Spleen (tissue), 11 donors: ENCODE results near the gene CHPF. TPM values are rescaled to one million over a fixed set of nuclear protein-coding genes. Genes with fewer than 3 reads are reported as not detected.

Experiments
- DNase-seq: peaks from one replicate; pipeline ENCODE4 v3.0.0-alpha.2; 2020
- H3K27ac ChIP-seq, 8 donors: fragments of 200-600 bp; sonication (generic) in 7 of 8; 1 replicate in 4 of 8; 2 replicates in 4 of 8; pipeline versions ENCODE4 v1.5.0 to v1.8.0; 2016 to 2021; ENCODE audit warnings: inconsistent platforms in 4 of 8, mild to moderate bottlenecking in 4 of 8, moderate library complexity in 1 of 8
- H3K27me3 ChIP-seq, 7 donors: fragments of 200-600 bp; sonication (generic) in 6 of 7; replicated peaks in 1 of 7; 1 replicate in 4 of 7; 2 replicates in 3 of 7; pipeline versions ENCODE4 v1.5.0 to v1.8.0; 2016 to 2021; ENCODE audit warnings: inconsistent platforms in 3 of 7, mild to moderate bottlenecking in 1 of 7
- H3K36me3 ChIP-seq, 6 donors: fragments of 200-600 bp; sonication (generic) in 5 of 6; 1 replicate in 4 of 6; 2 replicates in 2 of 6; pipeline versions ENCODE4 v1.5.0 to v1.8.0; 2016 to 2021; ENCODE audit warnings: inconsistent platforms in 2 of 6
- H3K4me1 ChIP-seq, 6 donors: fragments of 200-600 bp; sonication (generic) in 5 of 6; 1 replicate in 3 of 6; 2 replicates in 3 of 6; pipeline versions ENCODE4 v1.5.0 to v1.8.0; 2016 to 2021; ENCODE audit warnings: inconsistent platforms in 3 of 6
- H3K4me3 ChIP-seq, 8 donors: fragments of 200-600 bp; sonication (generic) in 7 of 8; 1 replicate in 4 of 8; 2 replicates in 4 of 8; pipeline versions ENCODE4 v1.5.0 to v1.8.0; 2016 to 2021; ENCODE audit warnings: inconsistent platforms in 4 of 8, mild to moderate bottlenecking in 4 of 8, moderate library complexity in 2 of 8
- H3K9me3 ChIP-seq, 8 donors: fragments of 200-600 bp; sonication (generic) in 7 of 8; 1 replicate in 4 of 8; 2 replicates in 4 of 8; pipeline versions ENCODE4 v1.5.0 to v1.8.0; 2016 to 2021; ENCODE audit warnings: inconsistent platforms in 4 of 8
- CTCF ChIP-seq, 11 experiments: fragments of 200-600 bp in 7 of 11; fragments of 450-650 bp in 4 of 11; sonication (generic) in 4 of 11; IDR thresholded peaks in 8 of 11; conservative IDR thresholded peaks in 3 of 11; 1 replicate in 7 of 11; 2 replicates in 4 of 11; pipeline versions ENCODE4 v1.4.0 to v1.8.0; 2016 to 2021; ENCODE audit warnings: antibody characterized with exemption in 11 of 11, inconsistent platforms in 4 of 11, mild to moderate bottlenecking in 1 of 11
- POLR2A ChIP-seq, 3 donors: fragments of 450-650 bp; IDR thresholded peaks; one replicate each; pipeline ENCODE4 v1.5.1; 2017; ENCODE audit warnings: antibody characterized with exemption in 3 of 3, mild to moderate bottlenecking in 1 of 3
- POLR2AphosphoS5 ChIP-seq, 3 donors: sonication (generic); formaldehyde crosslinking; IDR thresholded peaks; one replicate each; pipeline ENCODE4 v1.5.1; 2017; ENCODE audit warnings: antibody characterized with exemption in 3 of 3
- WGBS, 5 donors: extraction: QIAGEN DNeasy Blood & Tissue Kit in 3 of 5; methylation state at CpG; one replicate each; pipeline versions ENCODE4 v1.1.5 to v1.1.7; 2013 to 2018; 5-methylcytosine and 5-hydroxymethylcytosine counted together
- intact Hi-C: fragments of 100-400 bp; cut with DNase I; formaldehyde crosslinking; loops from one replicate; pipeline ENCODE4 v1.15.0; 2023; ENCODE audit warnings: low total_unique reads
- polyA plus RNA-seq, 3 donors: library from polyadenylated mRNA; stranded (reverse); fragments of 200-250 nt; gene quantifications; one replicate each; pipeline ENCODE4 v1.2.1, GENCODE V29; 2013
- total RNA-seq, 7 donors: library from RNA; depleted of rRNA in 3 of 7; stranded (reverse); fragments of >200 nt in 3 of 7; fragmentation: NEBNext Ultra II Directional in 4 of 7; extraction: Animal tissue kit (Norgen Biotek cat#: 25700) in 4 of 7; gene quantifications; one replicate each; pipeline versions ENCODE4 v1.1.0 to v1.2.1, GENCODE V29; 2016 to 2021
- donor health status: healthy with polysubstance abuse.
- donor health status: DM: no; HTN: no; CAD: no; lungs with moderate emphysema.
- donor health status: DM: no; HTN: no; CAD: no.
- donor health status: Bipolar disorder and iron deficiency.
- donor health status: healthy.
- donor health status: DM: no; HTN: no; CAD: no.
- donor health status: DM: yes; HTN: yes; CAD: no.

Gene CHPF
- total and polyA plus RNA-seq, 10 donors, result 2.8 to 26.2 (median 13.2) TPM

- no peak overlapping the region for H3K4me3 ChIP-seq
- H3K36me3 ChIP-seq, result peaks cover 0 to 54% (median 49%) of the 10 kb centered on the region in 6 donors
- no peak for DNase-seq
- H3K27ac ChIP-seq, result no peak overlapping the region
- no peak for TF ChIP-seq CTCF (IDR thresholded peaks at IDR 0.05 in 8 of 11, conservative IDR thresholded peaks at IDR 0.05 in 3 of 11)
- no peak for TF ChIP-seq POLR2A (IDR thresholded peaks at IDR 0.05)
- TF ChIP-seq POLR2AphosphoS5 (IDR thresholded peaks at IDR 0.05), result no peak
- intact Hi-C loops, result no loop called here
- H3K4me1 ChIP-seq, result peaks cover 4 to 33% (median 19%) of the 10 kb centered on the region in 6 donors
- 68 to 73% (median 72%) methylated on average over 6 to 8 of the region's 8 CpGs for WGBS, 5 donors
- peaks cover 0 to 51% (median 39%) of the 10 kb centered on the region in 7 donors for H3K27me3 ChIP-seq
- no peaks in the 10 kb centered on the region for H3K9me3 ChIP-seq
Measured at GRCh38 chr2:219507581-219508443, 35.8 kb downstream of the CHPF start.

GRCh38 chr2:219506802-219507526 lies 36.6 kb downstream of the CHPF start:
- H3K27me3 ChIP-seq, result peaks cover 0 to 43% (median 30%) of the 10 kb centered on the region in 7 donors
- no peak for DNase-seq
- H3K9me3 ChIP-seq, result no peaks in the 10 kb centered on the region
- peaks cover 4 to 29% (median 18%) of the 10 kb centered on the region in 6 donors for H3K4me1 ChIP-seq
- no peak overlapping the region for H3K4me3 ChIP-seq
- TF ChIP-seq CTCF (IDR thresholded peaks at IDR 0.05 in 8 of 11, conservative IDR thresholded peaks at IDR 0.05 in 3 of 11), result no peak
- peak in 1 of 3 donors; percentile 8 for TF ChIP-seq POLR2AphosphoS5 (IDR thresholded peaks at IDR 0.05)
- TF ChIP-seq POLR2A (IDR thresholded peaks at IDR 0.05), result no peak
- intact Hi-C loops, result no loop called here
- H3K27ac ChIP-seq, result no peak overlapping the region
- 87 to 89% (median 88%) methylated on average over 11 to 17 of the region's 17 CpGs for WGBS, 5 donors
- peaks cover 0 to 62% (median 53%) of the 10 kb centered on the region in 6 donors for H3K36me3 ChIP-seq

- no peak for DNase-seq
- no peak overlapping the region for H3K27ac ChIP-seq
- TF ChIP-seq CTCF (IDR thresholded peaks at IDR 0.05 in 8 of 11, conservative IDR thresholded peaks at IDR 0.05 in 3 of 11) (no peak), POLR2A (IDR thresholded peaks at IDR 0.05) (no peak)
- H3K27me3 ChIP-seq, result peaks cover 0 to 36% (median 24%) of the 10 kb centered on the region in 7 donors
- no peak overlapping the region for H3K4me3 ChIP-seq
- peaks cover 0 to 69% (median 54%) of the 10 kb centered on the region in 6 donors for H3K36me3 ChIP-seq
- no peaks in the 10 kb centered on the region for H3K9me3 ChIP-seq
- intact Hi-C loops, result no loop called here
- H3K4me1 ChIP-seq, result peaks cover 4 to 27% (median 18%) of the 10 kb centered on the region in 6 donors
- WGBS, 5 donors, result 88 to 92% (median 90%) methylated on average over 15 to 23 of the region's 23 CpGs
Measured at GRCh38 chr2:219506153-219506801, 37.3 kb downstream of the CHPF start.
